Liver (tissue), 9 donors: ENCODE measurements around the gene HYOU1. TPM values are rescaled to one million over a fixed set of nuclear protein-coding genes. Genes with fewer than 3 reads are reported as not detected.
A peak's percentile ranks its signal among the peaks of the same experiment; 100 is the strongest.

Experiments used
- DNase-seq: peaks from one replicate; pipeline ENCODE4 v3.0.0-alpha.2; 2017; ENCODE audit warnings: low spot score
- H3K27ac ChIP-seq, 2 donors: one replicate each; pipeline ENCODE4 v1.7.0; 2013; ENCODE audit warnings: inconsistent platforms in 2 of 2, low read length in 2 of 2, control low read depth in 1 of 2, low read depth in 1 of 2, mild to moderate bottlenecking in 1 of 2
- H3K27me3 ChIP-seq, 4 donors: one replicate each; pipeline versions ENCODE4 v1.6.1 to v1.7.0; 2013; ENCODE audit warnings: low read length in 3 of 4, inconsistent platforms in 1 of 4, mild to moderate bottlenecking in 1 of 4, moderate library complexity in 1 of 4; ENCODE audit not compliant: control insufficient read depth in 4 of 4, insufficient read depth in 4 of 4
- H3K36me3 ChIP-seq, 4 donors: one replicate each; pipeline versions ENCODE4 v1.6.1 to v1.7.0; 2013; ENCODE audit warnings: low read length in 3 of 4, mild to moderate bottlenecking in 3 of 4, low read depth in 1 of 4, moderate library complexity in 1 of 4; ENCODE audit not compliant: control insufficient read depth in 4 of 4, insufficient read depth in 3 of 4
- H3K4me1 ChIP-seq, 4 donors: one replicate each; pipeline versions ENCODE4 v1.6.1 to v1.7.0; 2013; ENCODE audit warnings: low read length in 3 of 4, mild to moderate bottlenecking in 3 of 4, moderate library complexity in 1 of 4; ENCODE audit not compliant: control insufficient read depth in 4 of 4, insufficient read depth in 4 of 4
- H3K4me3 ChIP-seq, 3 donors: one replicate each; pipeline versions ENCODE4 v1.6.1 to v1.7.0; 2013; ENCODE audit warnings: low read length in 3 of 3, control low read depth in 1 of 3, low read depth in 1 of 3, mild to moderate bottlenecking in 1 of 3
- H3K9ac ChIP-seq, 2 donors: one replicate each; pipeline ENCODE4 v1.7.0; 2013; ENCODE audit warnings: low read length in 2 of 2, mild to moderate bottlenecking in 2 of 2, moderate library complexity in 2 of 2, control low read depth in 1 of 2, low read depth in 1 of 2
- H3K9me3 ChIP-seq, 4 donors: one replicate each; pipeline versions ENCODE4 v1.6.1 to v1.7.0; 2013; ENCODE audit warnings: low read length in 3 of 4; ENCODE audit not compliant: control insufficient read depth in 4 of 4
- ATF3 ChIP-seq: IDR thresholded peaks from 2 replicates; pipeline ENCODE4 v1.6.1; 2016; ENCODE audit warnings: antibody characterized with exemption
- CTCF ChIP-seq: fragments of 150-350 bp; IDR thresholded peaks from 2 replicates; pipeline ENCODE4 v1.5.1; 2017; ENCODE audit warnings: improper control_type of control experiment, low read depth, low read length; ENCODE audit not compliant: missing input control
- EGR1 ChIP-seq, 2 donors: IDR thresholded peaks; 2 replicates each; pipeline ENCODE4 v1.6.1; 2016 to 2018; ENCODE audit warnings: antibody characterized with exemption in 2 of 2, low read depth in 2 of 2
- FOXA1 ChIP-seq: IDR thresholded peaks from 2 replicates; pipeline ENCODE4 v1.6.1; 2016; ENCODE audit warnings: antibody characterized with exemption
- FOXA2 ChIP-seq: IDR thresholded peaks from 2 replicates; pipeline ENCODE4 v1.6.1; 2016; ENCODE audit warnings: antibody characterized with exemption
- GABPA ChIP-seq, 2 donors: IDR thresholded peaks in 1 of 2; conservative IDR thresholded peaks in 1 of 2; 2 replicates each; pipeline ENCODE4 v1.6.1; 2016; ENCODE audit warnings: antibody characterized with exemption in 2 of 2, mild to moderate bottlenecking in 1 of 2, moderate library complexity in 1 of 2
- HNF4A ChIP-seq, 2 donors: conservative IDR thresholded peaks; 2 replicates each; pipeline ENCODE4 v1.6.1; 2016; ENCODE audit warnings: antibody characterized with exemption in 2 of 2, mild to moderate bottlenecking in 2 of 2
- HNF4G ChIP-seq: IDR thresholded peaks from 2 replicates; pipeline ENCODE4 v1.6.1; 2016; ENCODE audit warnings: antibody characterized with exemption
- JUND ChIP-seq, 2 donors: IDR thresholded peaks; 2 replicates each; pipeline ENCODE4 v1.6.1; 2016; ENCODE audit warnings: antibody characterized with exemption in 2 of 2
- MAX ChIP-seq: IDR thresholded peaks from 2 replicates; pipeline ENCODE4 v1.6.1; 2016; ENCODE audit warnings: antibody characterized with exemption
- NR2F2 ChIP-seq: IDR thresholded peaks from 2 replicates; pipeline ENCODE4 v1.6.1; 2016; ENCODE audit warnings: antibody characterized with exemption
- RAD21 ChIP-seq, 2 donors: IDR thresholded peaks; 2 replicates each; pipeline ENCODE4 v1.6.1; 2016; ENCODE audit warnings: antibody characterized with exemption in 2 of 2, mild to moderate bottlenecking in 2 of 2
- REST ChIP-seq: IDR thresholded peaks from 2 replicates; pipeline ENCODE4 v1.6.1; 2016; ENCODE audit warnings: antibody characterized with exemption, mild to moderate bottlenecking
- RXRA ChIP-seq, 2 donors: IDR thresholded peaks; 2 replicates each; pipeline ENCODE4 v1.6.1; 2017 to 2018; ENCODE audit warnings: antibody characterized with exemption in 2 of 2, mild to moderate bottlenecking in 1 of 2
- SP1 ChIP-seq: IDR thresholded peaks from 2 replicates; pipeline ENCODE4 v1.6.1; 2018; ENCODE audit warnings: antibody characterized with exemption, mild to moderate bottlenecking
- TAF1 ChIP-seq: conservative IDR thresholded peaks from 2 replicates; pipeline ENCODE4 v1.6.1; 2016; ENCODE audit warnings: antibody characterized with exemption, mild to moderate bottlenecking
- YY1 ChIP-seq: IDR thresholded peaks from 2 replicates; pipeline ENCODE4 v1.6.1; 2016; ENCODE audit warnings: antibody characterized with exemption, mild to moderate bottlenecking
- ZBTB33 ChIP-seq: IDR thresholded peaks from 2 replicates; pipeline ENCODE4 v1.6.1; 2016; ENCODE audit warnings: antibody characterized with exemption
- WGBS: extraction: QIAGEN DNeasy Blood & Tissue Kit; methylation state at CpG from one replicate; pipeline ENCODE4 v1.1.7; 2013; 5-methylcytosine and 5-hydroxymethylcytosine counted together
- polyA plus RNA-seq, 2 donors: library from polyadenylated mRNA; stranded (reverse) in 1 of 2; unstranded in 1 of 2; fragments of 200-250 nt in 1 of 2; fragments of >200 nt in 1 of 2; fragmentation: Nextera tagmentation in 1 of 2; extraction: Ambion mirVana in 1 of 2; gene quantifications; one replicate each; pipeline versions ENCODE4 v1.2.1 to v1.2.3, GENCODE V29; 2013 to 2015
- total RNA-seq, 2 donors: library from RNA; depleted of rRNA; stranded (reverse); fragments of >200 nt; gene quantifications; one replicate each; pipeline ENCODE4 v1.2.3, GENCODE V29; 2014
- donor health status: healthy.
- donor health status: healthy.
- donor health status: healthy.
- donor health status: healthy.
- donor health status: healthy.

Gene HYOU1
- total and polyA plus RNA-seq, 4 donors = 41.6 to 270 (median 119) TPM

- Histone ChIP-seq H3K9me3 (no peaks in the 10 kb centered on the region), H3K27me3 (no peaks in the 10 kb centered on the region), H3K9ac (peak overlapping the region; percentile 29 to 73), H3K36me3 (peaks cover 5 to 18% (median 15%) of the 10 kb centered on the region in 4 donors), H3K4me3 (peak overlapping the region; percentile 71 to 86 (median 85)), H3K4me1 (peaks cover 17 to 76% (median 56%) of the 10 kb centered on the region in 4 donors), H3K27ac (peak overlapping the region; percentile 92 to 97)
- WGBS = 39% methylated on average over 2 of the region's 2 CpGs
- no peak for DNase-seq
- TF ChIP-seq HNF4G (peak; percentile 68), EGR1 (IDR thresholded peaks at IDR 0.05; ENCODE audit: low read depth in 2 of 2) (no peak), GABPA (IDR thresholded peaks at IDR 0.05 in 1 of 2, conservative IDR thresholded peaks at IDR 0.05 in 1 of 2) (no peak), FOXA1 (no peak), ATF3 (no peak), HNF4A (conservative IDR thresholded peaks at IDR 0.05) (peak; percentile 69 to 84), MAX (no peak), RXRA (IDR thresholded peaks at IDR 0.05) (peak; percentile 26 to 43), CTCF (no peak), TAF1 (no peak), RAD21 (IDR thresholded peaks at IDR 0.05) (no peak), REST (no peak), YY1 (no peak), FOXA2 (no peak), ZBTB33 (no peak), SP1 (peak; percentile 70), JUND (IDR thresholded peaks at IDR 0.05) (no peak), NR2F2 (no peak)
Observed at GRCh38 chr11:119026970-119027369, 30.0 kb downstream of the HYOU1 start.
